HG03159 (cell line): ENCODE measurements around the gene IRF8.
"Not testable (repeated sequence)": the region's sequence is repeated elsewhere in the genome, so short reads cannot be mapped to it uniquely, and the experiment has no call there.

Experiments used
- ATAC-seq: cut with Tn5 transposase; IDR thresholded peaks from one replicate; pipeline ENCODE4 v1.9.1; 2021; ENCODE audit warnings: mild to moderate bottlenecking, moderate library complexity; ENCODE audit not compliant: unreplicated experiment

IRF8 gene

GRCh38 chr16:85929259-85929721 lies 30.3 kb downstream of the IRF8 start:
- no peak for ATAC-seq

GRCh38 chr16:85930301-85930700 lies 31.3 kb downstream of the IRF8 start:
- no peak for ATAC-seq

- no peak for ATAC-seq
Observed at GRCh38 chr16:85931596-85932402, 32.8 kb downstream of the IRF8 start.

GRCh38 chr16:85934210-85934609 lies 35.2 kb downstream of the IRF8 start:
- no peak for ATAC-seq

GRCh38 chr16:85935391-85935973 lies 36.5 kb downstream of the IRF8 start:
- ATAC-seq = peak; percentile 23

- ATAC-seq = peak; percentile 65
Observed at GRCh38 chr16:85935974-85936760, 37.2 kb downstream of the IRF8 start.

- ATAC-seq = no peak
Observed at GRCh38 chr16:85936816-85937215, 37.9 kb downstream of the IRF8 start.

- no peak for ATAC-seq
Observed at GRCh38 chr16:85940214-85940613, 41.3 kb downstream of the IRF8 start.

GRCh38 chr16:85941863-85942644 lies 43.1 kb downstream of the IRF8 start:
- no peak for ATAC-seq

GRCh38 chr16:85942659-85943058 lies 43.7 kb downstream of the IRF8 start:
- ATAC-seq = not testable (repeated sequence)

GRCh38 chr16:85943711-85944110 lies 44.7 kb downstream of the IRF8 start:
- no peak for ATAC-seq

GRCh38 chr16:85944572-85945423 lies 45.8 kb downstream of the IRF8 start:
- no peak for ATAC-seq

- no peak for ATAC-seq
Observed at GRCh38 chr16:85945424-85945751, 46.4 kb downstream of the IRF8 start.

GRCh38 chr16:85946541-85947124 lies 47.7 kb downstream of the IRF8 start:
- ATAC-seq = no peak

GRCh38 chr16:85947230-85948137 lies 48.5 kb downstream of the IRF8 start:
- ATAC-seq = peak; percentile 65

- ATAC-seq = peak; percentile 29
Observed at GRCh38 chr16:85948138-85948509, 49.2 kb downstream of the IRF8 start.

- no peak for ATAC-seq
Observed at GRCh38 chr16:85948616-85949265, 49.8 kb downstream of the IRF8 start.
